ENCODE data around the gene RDH13.

- no peak for TF ChIP-seq EP300 (IDR thresholded peaks at IDR 0.05)
- TF ChIP-seq CTCF (IDR thresholded peaks at IDR 0.05): no peak
Observed at GRCh38 chr19:55091126-55091910, 28.4 kb upstream of the RDH13 start.
